ENCODE results near the gene ERG28. TPM values are rescaled to one million over a fixed set of nuclear protein-coding genes. Genes with fewer than 3 reads are reported as not detected.

The ERG28 gene
- polyA plus RNA-seq, 1 of the 3 experiments (the other 2 are of a cell fraction), result 14.8 TPM

DNA sequence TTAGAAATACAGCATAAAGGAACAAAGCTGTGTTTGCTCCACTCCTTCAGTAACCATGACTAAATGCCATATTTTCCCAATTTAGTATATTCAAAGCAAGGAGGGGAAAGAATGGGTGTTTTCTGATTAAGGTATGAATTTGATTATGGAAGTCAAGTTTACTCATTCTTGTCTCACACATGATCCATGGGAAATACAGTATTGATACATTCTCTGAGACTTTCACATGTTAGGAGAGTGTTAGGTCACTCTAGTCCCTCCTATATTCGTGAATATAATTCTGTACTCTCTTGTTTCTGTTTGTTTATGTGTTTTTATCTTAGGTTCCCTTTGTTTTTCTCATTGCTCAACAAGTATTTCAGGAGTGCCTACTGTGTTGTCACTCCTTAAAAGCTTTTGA is 42.8 kb upstream of the ERG28 start:
- no peaks in the 10 kb centered on the region for H3F3A ChIP-seq (replicated peaks; ENCODE audit: insufficient read depth)
- TF ChIP-seq, protein P1, sequence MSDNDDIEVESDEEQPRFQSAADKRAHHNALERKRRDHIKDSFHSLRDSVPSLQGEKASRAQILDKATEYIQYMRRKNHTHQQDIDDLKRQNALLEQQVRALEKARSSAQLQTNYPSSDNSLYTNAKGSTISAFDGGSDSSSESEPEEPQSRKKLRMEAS (IDR thresholded peaks at IDR 0.05; ENCODE audit: low read depth), result no peak
- TF ChIP-seq SMC3 (IDR thresholded peaks at IDR 0.05; ENCODE audit: low read depth, low read length) (no peak), RXRA (IDR thresholded peaks at IDR 0.05; ENCODE audit: borderline replicate concordance, low read depth) (no peak), GATA2 (CRISPR knock-in tag; IDR thresholded peaks at IDR 0.05) (no peak), RCOR1 (IDR thresholded peaks at IDR 0.05; ENCODE audit: low read length) (no peak), TCF12 (IDR thresholded peaks at IDR 0.05) (no peak)
- H3K27me3 ChIP-seq (ENCODE audit: insufficient read depth), result no peaks in the 10 kb centered on the region
- H3K9me3 ChIP-seq, result no peaks in the 10 kb centered on the region
- peaks cover 15 to 65% of the 10 kb centered on the region in 2 experiments for H3K36me3 ChIP-seq (replicated peaks in 1 of 2; ENCODE audit: control insufficient read depth in 1 of 2, insufficient read depth in 2 of 2, low read length in 1 of 2)
- CTCF ChIA-PET, result interaction anchor here (0.9 to 1.7 kb wide), 3 partner anchors 203 to 684 kb away, joined by 3 to 10 read pairs (median 4); no protein-coding TSS in a partner anchor
- WGBS (ENCODE audit: low lambda C conversion rate), result 97% methylated on average over 1 of the region's 1 CpG
- H3K4me1 ChIP-seq (ENCODE audit: control insufficient read depth in 1 of 2, insufficient read depth in 2 of 2, low read depth in 1 of 2, low read length in 1 of 2), result no peaks in the 10 kb centered on the region; a peak in 1 of 4 replicates
- no peak overlapping the region for H3K4me2 ChIP-seq
- no peak overlapping the region for H2AFZ ChIP-seq (ENCODE audit: low read depth)
- DNase-seq, result no peak
- H4K20me1 ChIP-seq (ENCODE audit: insufficient read depth), result no peaks in the 10 kb centered on the region
- H3K9ac ChIP-seq, result no peak overlapping the region
- POLR2A ChIA-PET, result no interaction called here
- H3K79me2 ChIP-seq (ENCODE audit: insufficient read depth), result no peaks in the 10 kb centered on the region
- peak overlapping the region in 1 of 2 experiments; percentile 52; a peak in 1 of 4 replicates for H3K27ac ChIP-seq (ENCODE audit: low read depth in 2 of 2, low read length in 1 of 2)
- H3K9me2 ChIP-seq, result no peaks in the 10 kb centered on the region
- H3K4me3 ChIP-seq (ENCODE audit: low read depth in 2 of 2, low read length in 1 of 2), result no peak overlapping the region

DNA sequence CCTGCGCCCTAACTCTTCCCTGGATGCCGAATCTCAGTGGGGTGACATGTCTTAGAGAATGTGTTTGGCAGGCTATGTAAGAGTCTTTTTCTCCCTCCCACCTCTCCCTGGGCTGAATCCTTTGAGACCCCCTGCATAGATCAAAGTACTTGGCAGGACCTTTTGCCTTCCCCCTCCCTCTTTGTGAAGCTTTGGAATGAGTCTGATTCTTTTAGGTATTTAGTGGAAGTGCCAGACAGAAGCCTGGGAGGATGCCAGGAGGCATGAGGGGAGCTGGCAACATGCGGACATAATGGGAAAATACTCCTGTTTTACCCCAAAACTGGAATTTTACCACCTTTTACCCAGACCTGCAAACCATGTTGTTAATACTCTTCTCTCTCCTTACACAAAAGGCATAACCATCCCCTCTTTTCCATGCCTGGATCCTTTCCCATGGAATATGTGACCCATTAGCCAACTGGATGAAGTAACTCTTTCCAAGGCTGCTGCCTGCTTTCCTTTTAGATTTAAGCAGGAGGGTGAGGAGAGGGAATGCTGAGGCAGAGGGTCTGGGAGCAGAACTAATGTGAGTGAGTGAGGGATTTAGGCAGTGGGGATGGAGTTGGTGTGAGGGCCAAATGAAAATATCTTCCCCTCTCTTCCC is 42.1 kb upstream of the ERG28 start:
- ChIA-PET POLR2A (no interaction called here), CTCF (interaction anchor here (1.5 to 1.9 kb wide), 2 partner anchors 8 to 348 kb away, joined by 5 to 6 read pairs; no protein-coding TSS in a partner anchor)
- H3K9me2 ChIP-seq, result no peaks in the 10 kb centered on the region
- no peaks in the 10 kb centered on the region for H3K27me3 ChIP-seq (ENCODE audit: insufficient read depth)
- DNase-seq, result no peak
- no peaks in the 10 kb centered on the region for H3K9me3 ChIP-seq
- peak overlapping the region in 1 of 2 experiments; percentile 52; a peak in 1 of 4 replicates for H3K27ac ChIP-seq (ENCODE audit: low read depth in 2 of 2, low read length in 1 of 2)
- no peaks in the 10 kb centered on the region; a peak in 1 of 4 replicates for H3K4me1 ChIP-seq (ENCODE audit: control insufficient read depth in 1 of 2, insufficient read depth in 2 of 2, low read depth in 1 of 2, low read length in 1 of 2)
- no peak overlapping the region for H2AFZ ChIP-seq (ENCODE audit: low read depth)
- H4K20me1 ChIP-seq (ENCODE audit: insufficient read depth), result no peaks in the 10 kb centered on the region
- H3K79me2 ChIP-seq (ENCODE audit: insufficient read depth), result no peaks in the 10 kb centered on the region
- H3F3A ChIP-seq (replicated peaks; ENCODE audit: insufficient read depth), result no peaks in the 10 kb centered on the region
- TF ChIP-seq TCF12 (IDR thresholded peaks at IDR 0.05), result 0 out of 2 replicates have a peak, but pooled peaks have one; percentile 6
- no peak for TF ChIP-seq NFIC (IDR thresholded peaks at IDR 0.05; ENCODE audit: borderline replicate concordance)
- H3K4me3 ChIP-seq (ENCODE audit: low read depth in 2 of 2, low read length in 1 of 2), result no peak overlapping the region
- H3K9ac ChIP-seq, result no peak overlapping the region
- H3K4me2 ChIP-seq, result no peak overlapping the region
- 81% methylated on average over 3 of the region's 3 CpGs for WGBS (ENCODE audit: low lambda C conversion rate)
- peaks cover 15 to 64% of the 10 kb centered on the region in 2 experiments for H3K36me3 ChIP-seq (replicated peaks in 1 of 2; ENCODE audit: control insufficient read depth in 1 of 2, insufficient read depth in 2 of 2, low read length in 1 of 2)

DNA sequence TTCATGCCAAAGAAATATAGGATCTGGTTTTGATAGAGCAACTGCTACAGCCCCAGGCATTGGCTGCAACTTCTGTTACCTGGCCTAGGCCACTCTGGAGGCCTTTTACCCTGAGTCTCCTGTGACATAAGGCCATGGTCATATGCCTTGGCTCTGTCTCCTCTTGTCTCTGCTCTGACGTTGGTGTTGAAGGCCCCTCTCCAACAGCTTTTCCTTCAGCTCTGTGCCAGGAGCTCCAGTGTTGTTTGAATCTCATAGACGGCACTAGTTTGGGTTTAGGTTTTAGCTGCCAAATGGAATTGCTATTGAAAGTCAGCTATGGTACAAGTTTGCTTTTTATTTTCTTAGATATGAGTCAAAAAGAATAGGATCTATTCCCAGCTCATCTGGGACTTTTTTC is 41.4 kb upstream of the ERG28 start:
- POLR2A ChIA-PET, result no interaction called here
- Histone ChIP-seq H3K9me2 (no peaks in the 10 kb centered on the region), H3K4me3 (ENCODE audit: low read depth in 2 of 2, low read length in 1 of 2) (no peak overlapping the region), H3K4me1 (ENCODE audit: control insufficient read depth in 1 of 2, insufficient read depth in 2 of 2, low read depth in 1 of 2, low read length in 1 of 2) (no peaks in the 10 kb centered on the region; a peak in 1 of 4 replicates), H2AFZ (ENCODE audit: low read depth) (no peak overlapping the region), H3F3A (replicated peaks; ENCODE audit: insufficient read depth) (no peaks in the 10 kb centered on the region), H3K79me2 (ENCODE audit: insufficient read depth) (no peaks in the 10 kb centered on the region), H4K20me1 (ENCODE audit: insufficient read depth) (no peaks in the 10 kb centered on the region), H3K9me3 (no peaks in the 10 kb centered on the region), H3K4me2 (no peak overlapping the region), H3K27me3 (ENCODE audit: insufficient read depth) (no peaks in the 10 kb centered on the region), H3K27ac (ENCODE audit: low read depth in 2 of 2, low read length in 1 of 2) (peak overlapping the region in 1 of 2 experiments; percentile 52; a peak in 1 of 4 replicates), H3K9ac (no peak overlapping the region), H3K36me3 (replicated peaks in 1 of 2; ENCODE audit: control insufficient read depth in 1 of 2, insufficient read depth in 2 of 2, low read length in 1 of 2) (peaks cover 15 to 61% of the 10 kb centered on the region in 2 experiments)
- CTCF ChIA-PET, result interaction anchor here (1.1 to 1.9 kb wide), 4 partner anchors 8 to 349 kb away, joined by 5 to 6 read pairs (median 6); partner anchors contain the start of gene FLVCR2
- 100% methylated on average over 1 of the region's 2 CpGs for WGBS (ENCODE audit: low lambda C conversion rate)
- DNase-seq, result no peak
- TF ChIP-seq FOSL2 (IDR thresholded peaks at IDR 0.05; ENCODE audit: borderline replicate concordance, low read depth) (no peak), CHD2 (IDR thresholded peaks at IDR 0.05; ENCODE audit: low read length, partially characterized antibody) (no peak), TCF12 (IDR thresholded peaks at IDR 0.05) (no peak), GABPA (IDR thresholded peaks at IDR 0.05; ENCODE audit: low read depth) (no peak), JUND (IDR thresholded peaks at IDR 0.05) (no peak), PBX3 (IDR thresholded peaks at IDR 0.05) (no peak), FOXM1 (IDR thresholded peaks at IDR 0.05; ENCODE audit: low read depth) (no peak), ELF1 (IDR thresholded peaks at IDR 0.05) (no peak), TEAD4 (IDR thresholded peaks at IDR 0.05; ENCODE audit: borderline replicate concordance, insufficient read depth) (no peak), IRF3 (IDR thresholded peaks at IDR 0.05; ENCODE audit: low read depth, low read length) (no peak), FOXJ3 (CRISPR knock-in tag; IDR thresholded peaks at IDR 0.05) (no peak), USF2 (IDR thresholded peaks at IDR 0.05; ENCODE audit: borderline replicate concordance, low read depth, low read length) (no peak), EP300 (IDR thresholded peaks at IDR 0.05; ENCODE audit: borderline replicate concordance in 1 of 2, low read depth in 1 of 2, low read length in 1 of 2) (no peak), RAD21 (IDR thresholded peaks at IDR 0.05; ENCODE audit: low read length) (no peak)

Measured in SK-N-SH (cell line).